Measurements from ENCODE around the gene SAC3D1. TPM values are rescaled to one million over a fixed set of nuclear protein-coding genes. Genes with fewer than 3 reads are reported as not detected.

The SAC3D1 gene
- total and polyA plus RNA-seq, 9 of the 15 experiments (the other 6 are each of a cell fraction or from before 2014, with no cell fraction given) = 0.20 to 35.2 (median 5.8) TPM

- TF ChIP-seq LCOR (CRISPR knock-in tag; IDR thresholded peaks at IDR 0.05) (0 out of 2 replicates have a peak, but pooled peaks have one; percentile 29), SREBF2 (CRISPR knock-in tag; IDR thresholded peaks at IDR 0.05) (peak; percentile 21; the same call in 1 of the 2 replicates), AFF4 (CRISPR knock-in tag; IDR thresholded peaks at IDR 0.05) (0 out of 2 replicates have a peak, but pooled peaks have one; percentile 17), KDM5B (IDR thresholded peaks at IDR 0.05; ENCODE audit: insufficient replicate concordance, low read depth, low read length) (peak; percentile 48), KLF13 (tag; IDR thresholded peaks at IDR 0.05; ENCODE audit: borderline replicate concordance, low read depth) (peak; percentile 62; the same call in 1 of the 2 replicates), L3MBTL2 (IDR thresholded peaks at IDR 0.05) (peak; percentile 71), HDAC3 (IDR thresholded peaks at IDR 0.05; ENCODE audit: borderline replicate concordance, partially characterized antibody) (no peak), SAP30 (IDR thresholded peaks at IDR 0.05; ENCODE audit: borderline replicate concordance, insufficient read depth, low read depth, low read length, poor library complexity, severe bottlenecking) (peak; percentile 55), TOE1 (IDR thresholded peaks at IDR 0.05; ENCODE audit: borderline replicate concordance) (peak; percentile 58), TOE1 (CRISPR knock-in tag; IDR thresholded peaks at IDR 0.05; ENCODE audit: borderline replicate concordance, low read depth) (no peak), RAD21 (CRISPR knock-in tag; conservative IDR thresholded peaks at IDR 0.05 in 1 of 2, IDR thresholded peaks at IDR 0.05 in 1 of 2) (peak; percentile 88), NELFE (IDR thresholded peaks at IDR 0.05; ENCODE audit: insufficient read depth, insufficient read length) (no peak), HDGF (IDR thresholded peaks at IDR 0.05) (peak; percentile 47; the same call in 1 of the 2 replicates), DNMT1 (IDR thresholded peaks at IDR 0.05) (no peak), STAT5A (IDR thresholded peaks at IDR 0.05; ENCODE audit: borderline replicate concordance, low read length) (no peak), NBN (IDR thresholded peaks at IDR 0.05; ENCODE audit: low read depth) (peak; percentile 18; the same call in 1 of the 2 replicates), ZBTB33 (CRISPR knock-in tag; IDR thresholded peaks at IDR 0.05) (0 out of 2 replicates have a peak, but pooled peaks have one; percentile 36), HEY1 (CRISPR knock-in tag; IDR thresholded peaks at IDR 0.05; ENCODE audit: borderline replicate concordance) (peak; percentile 79; the same call in 1 of the 2 replicates), MXI1 (IDR thresholded peaks at IDR 0.05; ENCODE audit: low read depth, low read length) (peak; percentile 58; the same call in 1 of the 2 replicates)
Observed at GRCh38 chr11:64996710-64997380, 44.2 kb upstream of the SAC3D1 start, which contains the start of gene BATF2 (continued).
